Neural cell (in vitro differentiated cells): Measurements from ENCODE around the gene SPHK2. TPM values are rescaled to one million over a fixed set of nuclear protein-coding genes. Genes with fewer than 3 reads are reported as not detected.

Source experiments
- H2AFZ ChIP-seq: fragments of 200-600, 300-800 bp; sonication (generic), shearing (Covaris generic); 2 replicates; pipeline ENCODE4 v1.6.0; 2014; ENCODE audit warnings: low read depth, mild to moderate bottlenecking, antibody characterized with exemption, low read length, moderate library complexity
- H3F3A ChIP-seq: fragments of 200-600 bp; shearing (Covaris generic); 2 replicates; pipeline ENCODE4 v1.6.1; 2016; ENCODE audit warnings: mild to moderate bottlenecking, moderate library complexity, mixed read lengths, antibody characterized with exemption, low read length; ENCODE audit not compliant: insufficient read depth, poor library complexity, severe bottlenecking
- H3K27ac ChIP-seq: fragments of 200-600, 300-800 bp; sonication (generic), shearing (Covaris generic); 2 replicates; pipeline ENCODE4 v1.5.1; 2014; ENCODE audit warnings: mild to moderate bottlenecking, low read length, moderate library complexity
- H3K27me3 ChIP-seq: fragments of 300-800, 200-600 bp; sonication (generic), shearing (Covaris generic); 2 replicates; pipeline ENCODE4 v1.6.0; 2014; ENCODE audit warnings: mild to moderate bottlenecking, low read depth, low read length, moderate library complexity; ENCODE audit not compliant: insufficient read depth
- H3K36me3 ChIP-seq: fragments of 300-800, 200-600 bp; sonication (generic), shearing (Covaris generic); 2 replicates; pipeline ENCODE4 v1.5.1; 2014; ENCODE audit warnings: mild to moderate bottlenecking, antibody characterized with exemption, low read length, moderate library complexity; ENCODE audit not compliant: insufficient read depth
- H3K4me2 ChIP-seq: fragments of 300-800, 200-600 bp; sonication (generic), shearing (Covaris generic); 2 replicates; pipeline ENCODE4 v1.6.0; 2014; ENCODE audit warnings: mild to moderate bottlenecking, low read length
- H3K4me3 ChIP-seq: fragments of 300-800, 200-600 bp; sonication (generic), shearing (Covaris generic); 2 replicates; pipeline ENCODE4 v1.5.1; 2014; ENCODE audit warnings: mild to moderate bottlenecking, low read length, moderate library complexity
- H3K79me2 ChIP-seq: fragments of 200-600 bp; shearing (Covaris generic); replicated peaks from 2 replicates; pipeline ENCODE4 v1.6.0; 2014; ENCODE audit warnings: mild to moderate bottlenecking, low read length, moderate library complexity; ENCODE audit not compliant: insufficient read depth
- H3K9ac ChIP-seq: fragments of 300-800, 200-600 bp; sonication (generic), shearing (Covaris generic); 2 replicates; pipeline ENCODE4 v1.6.1; 2016; ENCODE audit warnings: mild to moderate bottlenecking, low read length, mixed read lengths
- H3K9me2 ChIP-seq: fragments of 200-600 bp; shearing (Covaris generic); 2 replicates; pipeline ENCODE4 v1.6.1; 2016; ENCODE audit warnings: mild to moderate bottlenecking, low read length, mixed read lengths; ENCODE audit not compliant: insufficient read depth
- H3K9me3 ChIP-seq: fragments of 200-600, 300-800 bp; sonication (generic), shearing (Covaris generic); 2 replicates; pipeline ENCODE4 v1.6.1; 2016; ENCODE audit warnings: mild to moderate bottlenecking, mixed run types, low read length, moderate library complexity, mixed read lengths
- H4K20me1 ChIP-seq: fragments of 200-600 bp; shearing (Covaris generic); 2 replicates; pipeline ENCODE4 v1.6.1; 2016; ENCODE audit warnings: mild to moderate bottlenecking, mixed run types; ENCODE audit not compliant: insufficient read depth
- CTCF ChIP-seq: fragments of 450-650 bp; IDR thresholded peaks from 2 replicates; pipeline ENCODE4 v1.5.1; 2014; ENCODE audit warnings: antibody characterized with exemption, mild to moderate bottlenecking, moderate library complexity; ENCODE audit not compliant: poor library complexity, severe bottlenecking
- EP300 ChIP-seq: fragments of 450-650 bp; conservative IDR thresholded peaks from 2 replicates; pipeline ENCODE4 v1.6.1; 2014; ENCODE audit warnings: antibody characterized with exemption, mild to moderate bottlenecking, moderate library complexity; ENCODE audit not compliant: poor library complexity, severe bottlenecking
- EZH2 ChIP-seq: fragments of 200-600, 300-800 bp; shearing (Covaris generic), sonication (generic); IDR thresholded peaks from 2 replicates; pipeline ENCODE4 v1.6.1; 2014; ENCODE audit warnings: antibody characterized with exemption, low read length, borderline replicate concordance, mild to moderate bottlenecking; ENCODE audit not compliant: insufficient read depth, poor library complexity, severe bottlenecking
- MXI1 ChIP-seq: fragments of 450-650 bp; conservative IDR thresholded peaks from 2 replicates; pipeline ENCODE4 v1.6.1; 2014; ENCODE audit warnings: antibody characterized with exemption, mild to moderate bottlenecking; ENCODE audit not compliant: poor library complexity, severe bottlenecking
- POLR2AphosphoS5 ChIP-seq: IDR thresholded peaks from 2 replicates; pipeline ENCODE4 v1.6.1; 2012
- RAD21 ChIP-seq: fragments of 450-650 bp; conservative IDR thresholded peaks from 2 replicates; pipeline ENCODE4 v1.6.1; 2014; ENCODE audit warnings: antibody characterized with exemption, mild to moderate bottlenecking, moderate library complexity
- REST ChIP-seq: IDR thresholded peaks from 2 replicates; pipeline ENCODE4 v1.6.1; 2012; ENCODE audit warnings: borderline replicate concordance
- SMC3 ChIP-seq: fragments of 450-650 bp; conservative IDR thresholded peaks from 2 replicates; pipeline ENCODE4 v1.6.1; 2014; ENCODE audit warnings: antibody characterized with exemption, mild to moderate bottlenecking, moderate library complexity; ENCODE audit not compliant: poor library complexity
- TAF1 ChIP-seq: IDR thresholded peaks from 2 replicates; pipeline ENCODE4 v1.6.1; 2012; ENCODE audit warnings: low read depth
- polyA plus RNA-seq: library from polyadenylated mRNA; depleted of rRNA; stranded (reverse); fragments of >200 nt; gene quantifications from 2 replicates; pipeline ENCODE4 v1.2.3, GENCODE V29; 2014

SPHK2 gene
- polyA plus RNA-seq, 1 donor from 2014 or later = 22.6 TPM

GRCh38 chr19:48616491-48617056 is 2.7 kb upstream of the SPHK2 start:
- Histone ChIP-seq H3F3A (no peaks in the 10 kb centered on the region), H3K27me3 (no peaks in the 10 kb centered on the region), H3K9me2 (no peaks in the 10 kb centered on the region), H4K20me1 (peaks cover 4% of the 10 kb centered on the region), H3K79me2 (peaks cover 24% of the 10 kb centered on the region), H2AFZ (no peak overlapping the region), H3K4me3 (peak overlapping the region; percentile 88), H3K27ac (no peak overlapping the region), H3K36me3 (peaks cover 3% of the 10 kb centered on the region), H3K9me3 (no peaks in the 10 kb centered on the region), H3K4me2 (no peak overlapping the region), H3K9ac (peak overlapping the region; percentile 88)
- TF ChIP-seq CTCF (no peak), RAD21 (no peak), TAF1 (no peak), MXI1 (no peak), POLR2AphosphoS5 (no peak), SMC3 (no peak), EZH2 (no peak), EP300 (no peak), REST (no peak)

- no peaks in the 10 kb centered on the region for H3K27me3 ChIP-seq
- H3K27ac ChIP-seq = no peak overlapping the region
- no peaks in the 10 kb centered on the region for H3F3A ChIP-seq
- peaks cover 4% of the 10 kb centered on the region for H4K20me1 ChIP-seq
- TF ChIP-seq TAF1 (no peak), POLR2AphosphoS5 (no peak), MXI1 (no peak), EZH2 (no peak), CTCF (no peak)
- no peaks in the 10 kb centered on the region for H3K9me3 ChIP-seq
- no peaks in the 10 kb centered on the region for H3K9me2 ChIP-seq
- peak overlapping the region; percentile 88 for H3K9ac ChIP-seq
- no peak overlapping the region for H2AFZ ChIP-seq
- H3K4me2 ChIP-seq = peak overlapping the region; percentile 88
- H3K4me3 ChIP-seq = peak overlapping the region; percentile 88
- peaks cover 3% of the 10 kb centered on the region for H3K36me3 ChIP-seq
- H3K79me2 ChIP-seq = peaks cover 24% of the 10 kb centered on the region
These were observed 2.0 kb upstream of the SPHK2 start for GRCh38 chr19:48617146-48617937.
